Measurements from ENCODE around the gene LRRC23.
A peak's percentile ranks its signal among the peaks of the same experiment; 100 is the strongest.
"Not testable (repeated sequence)": the region's sequence is repeated elsewhere in the genome, so short reads cannot be mapped to it uniquely, and the experiment has no call there.

Gene LRRC23

DNA sequence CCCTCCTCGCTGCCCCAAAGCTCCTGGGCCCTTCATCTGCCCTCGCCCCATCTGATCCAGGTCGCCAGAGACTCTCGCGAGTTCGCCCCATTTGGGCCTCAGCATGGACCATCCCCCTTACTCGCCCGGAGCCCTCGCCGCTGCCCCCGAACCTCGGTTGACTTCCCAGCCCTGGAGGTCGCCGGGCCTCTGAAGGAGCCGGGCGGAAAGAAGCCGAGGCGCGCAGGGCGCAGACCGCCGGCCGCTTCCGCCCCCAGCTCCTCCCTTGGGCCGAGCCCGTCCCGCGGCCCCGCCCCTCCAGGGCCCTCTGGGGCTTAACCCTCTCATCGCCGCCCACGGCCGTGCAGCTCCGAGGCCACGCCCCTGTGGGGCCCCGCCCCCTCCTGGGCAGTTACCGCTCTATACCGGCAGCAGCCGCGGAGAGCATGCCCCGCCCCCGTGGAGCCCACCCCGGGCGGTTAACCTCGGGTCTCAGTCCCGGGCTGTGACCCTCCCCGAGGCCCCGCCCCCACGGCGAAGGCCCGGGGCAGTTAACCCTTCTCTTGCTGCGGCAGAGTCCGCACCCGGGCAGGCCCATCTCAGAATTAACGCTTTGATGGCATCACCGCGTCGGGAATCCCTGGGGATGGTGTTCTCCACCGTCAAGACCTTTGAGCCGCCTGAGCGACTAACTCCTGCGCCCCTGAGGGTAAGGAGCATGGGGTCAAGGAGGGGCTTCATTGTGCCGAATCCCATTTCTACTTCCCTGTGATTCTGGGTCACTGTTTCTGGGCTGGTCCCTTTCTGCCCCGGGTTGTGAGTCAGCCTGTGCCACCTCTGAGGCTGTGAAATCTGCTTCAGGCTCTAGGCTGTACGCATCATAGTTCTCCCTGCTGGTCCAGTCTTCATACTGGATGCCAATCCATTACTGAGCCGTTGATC, 31.3 kb upstream of the LRRC23 start, which contains the start of gene SPSB2:
Gene SPSB2 (minus strand): TSS at position 210 of the 921 bp plus-strand sequence. CDS start 402 bp downstream, outside the sequence.
- TF ChIP-seq, protein P1, sequence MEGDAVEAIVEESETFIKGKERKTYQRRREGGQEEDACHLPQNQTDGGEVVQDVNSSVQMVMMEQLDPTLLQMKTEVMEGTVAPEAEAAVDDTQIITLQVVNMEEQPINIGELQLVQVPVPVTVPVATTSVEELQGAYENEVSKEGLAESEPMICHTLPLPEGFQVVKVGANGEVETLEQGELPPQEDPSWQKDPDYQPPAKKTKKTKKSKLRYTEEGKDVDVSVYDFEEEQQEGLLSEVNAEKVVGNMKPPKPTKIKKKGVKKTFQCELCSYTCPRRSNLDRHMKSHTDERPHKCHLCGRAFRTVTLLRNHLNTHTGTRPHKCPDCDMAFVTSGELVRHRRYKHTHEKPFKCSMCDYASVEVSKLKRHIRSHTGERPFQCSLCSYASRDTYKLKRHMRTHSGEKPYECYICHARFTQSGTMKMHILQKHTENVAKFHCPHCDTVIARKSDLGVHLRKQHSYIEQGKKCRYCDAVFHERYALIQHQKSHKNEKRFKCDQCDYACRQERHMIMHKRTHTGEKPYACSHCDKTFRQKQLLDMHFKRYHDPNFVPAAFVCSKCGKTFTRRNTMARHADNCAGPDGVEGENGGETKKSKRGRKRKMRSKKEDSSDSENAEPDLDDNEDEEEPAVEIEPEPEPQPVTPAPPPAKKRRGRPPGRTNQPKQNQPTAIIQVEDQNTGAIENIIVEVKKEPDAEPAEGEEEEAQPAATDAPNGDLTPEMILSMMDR (IDR thresholded peaks at IDR 0.05; ENCODE audit: insufficient read depth, low read depth, low read length, missing control alignments): no peak

DNA sequence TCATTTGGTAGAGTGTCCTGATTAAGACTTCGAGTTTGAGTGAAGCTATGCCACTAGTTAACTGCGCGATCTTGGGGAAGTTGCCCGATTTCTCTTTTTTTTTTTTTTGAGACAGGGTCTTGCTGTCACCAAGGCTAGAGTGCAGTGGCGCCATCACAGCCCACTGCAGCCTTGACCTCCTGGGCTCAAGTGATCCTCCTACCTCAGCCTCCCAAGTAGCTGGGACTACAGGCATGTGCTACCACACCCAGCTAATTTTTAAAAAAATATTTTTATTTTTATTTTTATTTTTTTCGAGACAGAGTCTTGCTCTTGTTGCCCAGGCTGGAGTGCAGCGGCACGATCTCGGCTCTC, 30.6 kb upstream of the LRRC23 start:
- peak overlapping the region; percentile 83 for H3K4me3 ChIP-seq (ENCODE audit: low read length)
- DNase-seq (ENCODE audit: low read depth): not testable (repeated sequence)

More for the DNA sequence above, 31.3 kb upstream of the LRRC23 start, which contains the start of gene SPSB2:
- H3K4me3 ChIP-seq (ENCODE audit: low read length): peak within 1 kb of the TSS; percentile 83
- peak; percentile 95 for DNase-seq (ENCODE audit: low read depth)

DNA sequence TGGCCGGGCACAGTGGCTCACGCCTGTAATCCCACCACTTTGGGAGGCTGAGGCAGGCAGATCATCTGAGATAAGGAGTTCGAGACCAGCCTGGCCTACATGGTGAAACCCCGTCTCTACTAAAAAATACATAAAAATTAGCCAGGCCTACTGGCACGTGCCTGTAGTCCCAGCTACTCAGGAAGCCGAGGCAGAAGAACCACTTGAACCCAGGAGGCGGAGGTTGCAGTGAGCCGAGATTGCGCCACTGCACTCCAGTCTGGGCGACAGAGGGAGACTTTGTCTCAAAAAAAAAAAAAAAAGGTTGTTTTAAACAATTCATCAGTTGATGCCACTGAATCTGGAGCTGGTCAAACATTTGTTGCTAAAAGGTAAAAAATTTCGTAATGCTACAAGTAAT, 24.8 kb upstream of the LRRC23 start:
- not testable (repeated sequence) for DNase-seq (ENCODE audit: low read depth); H3K4me3 ChIP-seq (ENCODE audit: low read length)

DNA sequence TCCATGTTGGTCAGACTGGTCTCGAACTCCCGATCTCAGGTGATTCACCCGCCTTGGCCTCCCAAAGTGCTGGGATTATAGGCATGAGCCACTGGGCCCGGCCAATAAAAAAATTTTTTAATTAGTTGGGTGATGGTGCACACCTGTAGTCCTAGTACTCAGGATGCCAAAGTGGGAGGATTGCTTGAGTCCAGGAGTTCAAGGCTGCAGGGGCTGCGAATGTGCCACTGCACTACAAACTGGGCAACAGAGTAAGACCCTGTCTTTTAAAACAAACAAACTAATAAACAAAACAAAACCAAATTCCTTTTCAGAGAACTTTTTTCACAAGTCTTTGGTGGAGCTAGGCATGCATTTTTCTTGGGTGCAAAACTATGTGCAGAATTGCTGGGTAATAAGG, 21.4 kb upstream of the LRRC23 start:
- TF ChIP-seq, protein P1 (IDR thresholded peaks at IDR 0.05; ENCODE audit: insufficient read depth, low read depth, low read length, missing control alignments): no peak
- no peak overlapping the region for H3K4me3 ChIP-seq (ENCODE audit: low read length)
- DNase-seq (ENCODE audit: low read depth): no peak

DNA sequence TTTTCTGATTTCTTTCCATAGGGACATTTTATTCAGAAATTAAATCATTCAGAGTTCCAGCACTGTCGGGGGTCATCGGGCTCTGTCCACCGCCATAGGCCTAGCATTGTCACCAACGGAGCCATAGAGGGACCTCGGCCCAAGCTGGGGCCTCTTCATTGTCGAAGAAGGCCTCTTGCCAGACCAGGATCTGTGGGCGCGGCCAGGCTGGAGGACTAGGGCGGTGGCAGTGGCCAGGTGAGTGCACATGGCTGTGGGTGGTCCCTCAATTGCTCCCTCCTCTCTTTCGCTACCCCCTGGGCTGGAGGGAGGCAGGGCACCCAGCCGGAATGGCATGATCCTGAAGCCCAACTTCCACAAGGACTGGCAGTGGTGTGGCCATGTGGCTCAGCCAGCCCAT, 20.9 kb upstream of the LRRC23 start:
- TF ChIP-seq, protein P1 (IDR thresholded peaks at IDR 0.05; ENCODE audit: insufficient read depth, low read depth, low read length, missing control alignments): no peak
- no peak for DNase-seq (ENCODE audit: low read depth)
- no peak overlapping the region for H3K4me3 ChIP-seq (ENCODE audit: low read length)

DNA sequence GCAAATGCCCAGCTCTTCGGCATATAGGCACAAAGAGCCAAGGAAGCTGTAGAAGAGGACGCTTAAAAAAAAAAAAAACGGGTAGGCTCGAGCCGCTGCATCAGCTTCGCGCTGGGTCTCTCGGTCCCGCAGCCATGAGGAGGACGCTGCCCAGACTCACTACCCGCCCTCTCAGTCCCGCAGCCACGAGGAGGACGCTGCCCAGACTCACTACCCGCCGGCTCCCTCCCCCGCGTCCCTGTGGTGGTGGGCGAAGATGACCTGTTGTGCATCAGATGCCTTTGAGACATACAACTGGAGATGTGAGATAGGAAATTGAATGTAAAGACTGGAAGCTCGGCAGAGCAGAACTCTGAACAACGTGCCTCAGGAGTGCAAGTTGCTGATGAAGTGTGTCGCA, 20.1 kb upstream of the LRRC23 start:
- TF ChIP-seq, protein P1 (IDR thresholded peaks at IDR 0.05; ENCODE audit: insufficient read depth, low read depth, low read length, missing control alignments): no peak
- DNase-seq (ENCODE audit: low read depth): no peak
- H3K4me3 ChIP-seq (ENCODE audit: low read length): no peak overlapping the region

DNA sequence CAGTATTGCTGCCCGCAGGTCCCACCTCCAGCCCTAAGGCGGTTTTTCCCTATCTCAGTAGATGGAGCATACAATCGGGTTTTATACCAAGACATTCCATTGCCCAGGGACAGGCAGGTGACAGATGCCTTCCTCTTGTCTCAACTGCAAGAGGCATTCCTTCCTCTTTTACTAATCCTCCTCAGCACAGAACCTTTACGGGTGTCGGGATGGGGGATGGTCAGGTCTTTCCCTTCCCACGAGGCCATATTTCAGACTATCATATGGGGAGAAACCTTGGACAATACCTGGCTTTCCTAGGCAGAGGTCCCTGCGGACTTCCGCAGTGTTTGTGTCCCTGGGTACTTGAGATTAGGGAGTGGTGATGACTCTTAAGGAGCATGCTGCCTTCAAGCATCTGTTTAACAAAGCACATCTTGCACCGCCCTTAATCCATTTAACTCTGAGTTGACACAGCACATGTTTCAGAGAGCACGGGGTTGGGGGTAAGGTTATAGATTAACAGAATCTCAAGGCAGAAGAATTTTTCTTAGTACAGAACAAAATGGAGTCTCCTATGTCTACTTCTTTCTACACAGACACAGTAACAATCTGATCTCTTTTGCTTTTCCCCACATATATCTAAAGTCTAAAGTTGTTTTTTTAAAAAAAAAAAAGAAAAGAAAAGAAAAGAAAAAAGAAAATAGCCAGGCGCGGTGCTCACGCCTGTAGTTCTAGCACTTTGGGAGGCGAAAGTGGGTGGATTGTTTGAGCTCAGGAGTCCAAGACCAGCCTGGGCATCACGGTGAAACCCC, 18.2 kb upstream of the LRRC23 start:
- not testable (repeated sequence) for DNase-seq (ENCODE audit: low read depth); H3K4me3 ChIP-seq (ENCODE audit: low read length)

DNA sequence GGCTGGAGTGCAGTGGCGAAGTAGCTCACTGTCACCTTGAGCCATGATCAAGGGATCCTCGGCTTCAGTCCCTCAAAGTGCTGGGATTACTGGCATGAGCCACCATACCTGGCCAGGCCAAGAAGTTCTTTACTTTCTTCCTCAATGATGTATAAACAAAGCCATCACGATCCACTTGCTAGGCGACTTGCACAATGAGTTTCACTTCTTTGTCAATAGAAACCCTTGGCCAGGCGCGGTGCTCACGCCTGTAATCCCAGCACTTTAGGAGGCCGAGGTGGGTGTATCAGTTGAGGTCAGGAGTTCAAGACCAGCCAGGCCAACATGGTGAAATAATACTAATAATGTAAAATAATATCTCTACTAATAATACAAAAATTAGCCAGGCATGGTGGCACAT, 17.2 kb upstream of the LRRC23 start:
- TF ChIP-seq, protein P1 (IDR thresholded peaks at IDR 0.05; ENCODE audit: insufficient read depth, low read depth, low read length, missing control alignments): no peak
- H3K4me3 ChIP-seq (ENCODE audit: low read length): no peak overlapping the region
- DNase-seq (ENCODE audit: low read depth): no peak
